Activated effector memory CD4-positive, alpha-beta T cell treated with Interleukin-2 at 50 U/mL for 16 hours (primary cell): ENCODE data around the gene KISS1.
"Not testable (repeated sequence)": the region's sequence is repeated elsewhere in the genome, so short reads cannot be mapped to it uniquely, and the experiment has no call there.

Experiments
- DNase-seq: peaks from one replicate; pipeline ENCODE4 v3.0.0-alpha.2; 2020

The KISS1 gene

GRCh38 chr1:204196068-204196795 lies at the start of gene KISS1:
TSS of gene KISS1 (minus strand) at chr1:204196491. CDS start at chr1:204192876, 3,615 bp downstream.
- DNase-seq, result no peak

GRCh38 chr1:204242920-204243319 lies 46.6 kb upstream of the KISS1 start:
- no peak for DNase-seq

GRCh38 chr1:204241914-204242313 lies 45.6 kb upstream of the KISS1 start:
- DNase-seq, result no peak

GRCh38 chr1:204241050-204241449 lies 44.8 kb upstream of the KISS1 start:
- DNase-seq, result no peak

- DNase-seq, result no peak
Observed at GRCh38 chr1:204240233-204240632, 43.9 kb upstream of the KISS1 start.

GRCh38 chr1:204239401-204239800 lies 43.1 kb upstream of the KISS1 start:
- not testable (repeated sequence) for DNase-seq

- DNase-seq, result not testable (repeated sequence)
Observed at GRCh38 chr1:204238520-204238919, 42.2 kb upstream of the KISS1 start.

GRCh38 chr1:204237515-204237914 lies 41.2 kb upstream of the KISS1 start:
- not testable (repeated sequence) for DNase-seq

GRCh38 chr1:204232526-204232925 lies 36.2 kb upstream of the KISS1 start:
- DNase-seq, result no peak

GRCh38 chr1:204230211-204230610 lies 33.9 kb upstream of the KISS1 start:
- no peak for DNase-seq

GRCh38 chr1:204228896-204229295 lies 32.6 kb upstream of the KISS1 start:
- DNase-seq, result no peak

- DNase-seq, result no peak
Observed at GRCh38 chr1:204227996-204228785, 31.9 kb upstream of the KISS1 start.

- DNase-seq, result no peak
Observed at GRCh38 chr1:204227351-204227750, 31.1 kb upstream of the KISS1 start.

- DNase-seq, result no peak
Observed at GRCh38 chr1:204225841-204226735, 29.8 kb upstream of the KISS1 start.

GRCh38 chr1:204224655-204225054 lies 28.4 kb upstream of the KISS1 start:
- no peak for DNase-seq

GRCh38 chr1:204223129-204223860 lies 27.0 kb upstream of the KISS1 start:
- DNase-seq, result no peak

GRCh38 chr1:204222764-204223055 lies 26.4 kb upstream of the KISS1 start:
- DNase-seq, result no peak

GRCh38 chr1:204222006-204222763 lies 25.9 kb upstream of the KISS1 start:
- DNase-seq, result no peak

GRCh38 chr1:204221271-204221670 lies 25.0 kb upstream of the KISS1 start:
- DNase-seq, result no peak

- DNase-seq, result no peak
Observed at GRCh38 chr1:204219971-204220616, 23.8 kb upstream of the KISS1 start.

GRCh38 chr1:204218552-204218951 lies 22.3 kb upstream of the KISS1 start:
- no peak for DNase-seq

- DNase-seq, result no peak
Observed at GRCh38 chr1:204217648-204218000, 21.3 kb upstream of the KISS1 start.
